Stimulated activated CD8-positive, alpha-beta memory T cell treated with anti-CD3 and anti-CD28 coated beads, Interleukin-7, amount 100 ng/mL, for 24 hours (primary cell): Measurements from ENCODE around the gene ABCC5.
"Not testable (repeated sequence)": the region's sequence is repeated elsewhere in the genome, so short reads cannot be mapped to it uniquely, and the experiment has no call there.

Source experiments
- DNase-seq: peaks from one replicate; pipeline ENCODE4 v3.0.0-alpha.2; 2020; ENCODE audit warnings: low read depth

Gene ABCC5

GRCh38 chr3:183892610-183893214, 125.0 kb downstream of the ABCC5 start:
- DNase-seq = no peak

DNA sequence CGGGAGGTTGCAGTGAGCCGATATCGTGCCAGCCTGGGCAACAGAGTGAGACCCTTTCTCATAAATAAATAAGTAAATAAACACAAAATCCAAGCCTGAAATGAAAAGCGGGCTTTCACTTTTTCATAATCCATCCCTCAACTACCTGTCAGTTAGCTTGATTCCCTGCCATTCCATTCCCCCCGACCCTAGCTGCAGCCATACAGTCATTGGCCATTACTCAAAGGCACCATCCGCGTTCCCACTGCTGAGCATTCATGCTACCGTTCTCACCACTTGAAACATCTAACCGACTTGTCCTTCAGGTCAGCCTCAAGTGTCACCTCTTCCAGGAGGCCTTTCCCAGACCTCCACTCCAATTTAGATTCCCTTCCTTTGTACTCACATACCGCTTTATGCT, 131.9 kb downstream of the ABCC5 start:
- DNase-seq = no peak

DNA sequence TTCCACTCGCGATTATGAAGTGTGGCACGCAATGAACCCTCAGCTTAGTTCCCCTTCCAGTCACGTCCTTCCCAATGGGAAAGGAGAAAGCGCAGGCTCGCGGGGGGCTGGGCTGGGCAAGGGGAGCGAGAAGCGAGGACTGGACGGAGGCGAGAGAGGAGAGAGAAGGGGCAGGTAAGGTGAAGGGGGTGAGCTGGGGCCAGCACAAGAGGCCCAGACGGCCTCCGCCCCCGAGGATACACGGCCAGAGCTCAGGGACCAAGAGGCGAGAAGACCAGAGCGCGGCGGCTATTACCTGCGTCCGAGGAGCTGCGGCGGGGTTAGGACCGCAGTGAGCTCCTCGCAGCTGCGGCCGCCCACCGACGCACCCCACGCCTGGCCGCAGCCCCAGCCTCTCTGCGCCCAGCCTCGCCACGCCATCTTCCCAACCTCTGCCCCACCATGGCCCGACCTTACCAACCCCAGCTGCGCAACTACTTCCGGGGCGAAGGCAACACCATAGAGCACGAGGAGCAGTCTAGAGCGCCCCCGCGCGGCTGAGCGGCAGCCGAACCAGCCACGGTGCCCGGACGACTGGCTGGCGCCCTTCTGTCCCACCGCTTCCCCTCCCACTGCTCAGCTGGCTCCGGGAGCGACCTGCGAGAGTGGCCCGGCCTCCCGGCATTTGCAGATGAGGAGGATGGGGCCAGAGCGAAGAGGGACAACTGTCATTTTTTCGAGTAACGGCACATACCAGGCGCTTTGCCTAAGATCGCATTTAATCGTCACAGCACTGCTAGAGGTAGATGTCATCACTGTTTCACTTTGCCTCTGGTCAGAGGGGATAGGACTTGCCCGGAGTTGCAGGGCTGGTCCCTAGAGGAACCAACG, 133.0 kb downstream of the ABCC5 start, which contains the start of gene PARL:
TSS of gene PARL (minus strand) at position 454 of the 870 bp plus-strand sequence. CDS start at position 420, 34 bp downstream.
- DNase-seq = peak; percentile 96

DNA sequence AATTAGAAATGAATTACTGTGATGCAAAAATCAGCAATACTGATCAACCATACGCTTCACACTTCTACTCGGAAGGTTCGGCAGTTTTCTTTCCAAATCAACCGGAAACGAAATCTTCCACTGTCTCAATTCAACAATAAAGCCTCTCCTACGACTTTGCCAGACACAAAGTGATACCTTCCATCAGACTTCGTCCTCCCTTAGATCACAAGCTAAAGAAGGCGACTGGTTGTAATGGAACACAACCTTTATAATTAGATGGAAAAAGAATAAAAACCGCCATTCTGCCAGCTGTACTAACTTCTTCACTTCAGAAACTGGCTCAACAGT, 133.6 kb downstream of the ABCC5 start:
- no peak for DNase-seq

DNA sequence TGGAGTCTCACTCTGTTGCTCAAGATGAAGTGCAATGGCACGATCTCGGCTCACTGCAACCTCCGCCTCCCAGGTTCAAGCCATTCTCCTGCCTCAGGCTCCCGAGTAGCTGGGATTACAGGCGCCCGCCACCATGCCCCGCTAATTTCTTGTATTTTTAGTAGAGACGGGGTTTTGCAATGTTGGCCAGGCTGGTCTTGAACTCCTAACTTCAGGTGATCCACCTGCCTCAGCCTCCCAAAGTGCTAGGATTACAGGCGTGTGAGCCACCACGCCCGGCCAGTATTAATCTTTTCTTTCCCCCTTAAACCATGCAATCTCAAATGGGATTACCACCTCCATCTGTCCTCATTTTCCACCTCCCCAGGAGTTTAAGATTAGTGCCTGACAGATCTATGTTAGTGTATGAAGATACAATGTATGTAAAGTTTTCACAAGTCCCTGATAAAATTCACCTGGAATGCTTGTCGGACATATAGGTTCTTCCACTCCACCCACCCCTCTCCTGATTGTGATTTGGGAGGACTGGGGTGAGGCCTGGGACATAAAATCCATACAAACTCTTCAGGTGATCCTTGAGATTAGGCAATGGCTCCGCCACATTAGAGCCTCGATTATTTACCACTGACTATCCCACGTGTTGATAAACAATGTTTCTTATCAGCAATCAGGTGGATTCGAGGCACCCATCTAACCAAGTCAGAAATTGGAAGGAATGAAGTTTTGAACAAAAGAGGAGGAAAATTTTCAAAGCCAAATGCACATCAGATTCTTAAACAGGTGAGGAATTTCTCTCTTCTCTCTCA, 134.2 kb downstream of the ABCC5 start:
- no peak for DNase-seq

DNA sequence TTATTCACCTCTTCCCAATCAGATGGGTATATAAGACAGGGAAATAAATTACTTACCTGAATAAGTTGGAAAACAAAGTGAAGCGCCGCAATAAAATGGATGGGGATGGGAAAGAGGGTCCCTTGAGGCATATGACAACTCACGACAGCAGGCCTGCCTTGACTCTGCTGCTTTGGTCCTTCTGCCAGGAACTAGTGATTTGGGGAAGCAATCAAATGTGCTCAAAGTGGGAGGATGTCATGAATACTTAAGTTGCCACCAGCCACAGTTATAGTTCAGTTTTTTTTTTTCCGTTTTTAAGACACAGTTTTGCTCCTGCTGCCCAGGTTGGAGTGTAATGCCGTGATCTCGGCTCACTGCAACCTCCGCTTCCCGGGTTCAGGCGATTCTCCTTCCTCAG, 137.6 kb downstream of the ABCC5 start:
- DNase-seq = no peak

GRCh38 chr3:183879243-183879642, 138.4 kb downstream of the ABCC5 start:
- no peak for DNase-seq

DNA sequence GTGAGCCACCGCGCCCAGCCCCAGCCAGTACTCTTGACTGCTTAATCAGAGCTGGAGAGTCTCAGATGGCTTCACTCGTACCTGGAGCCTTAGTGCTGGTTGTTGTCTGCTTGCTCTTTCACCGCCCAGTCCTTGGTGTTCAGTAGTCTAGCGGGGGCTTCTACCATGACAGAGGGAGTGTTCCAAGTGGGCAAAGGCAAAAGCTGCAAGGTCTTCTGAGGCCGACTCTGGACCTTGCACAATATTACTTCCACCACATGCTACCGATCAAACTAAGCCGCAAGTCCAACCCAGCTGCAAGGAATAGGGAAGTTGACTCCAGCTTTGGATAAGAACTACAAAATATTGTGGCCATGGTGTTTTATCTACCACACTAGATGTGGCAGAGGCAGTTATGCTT, 139.6 kb downstream of the ABCC5 start:
- no peak for DNase-seq

DNA sequence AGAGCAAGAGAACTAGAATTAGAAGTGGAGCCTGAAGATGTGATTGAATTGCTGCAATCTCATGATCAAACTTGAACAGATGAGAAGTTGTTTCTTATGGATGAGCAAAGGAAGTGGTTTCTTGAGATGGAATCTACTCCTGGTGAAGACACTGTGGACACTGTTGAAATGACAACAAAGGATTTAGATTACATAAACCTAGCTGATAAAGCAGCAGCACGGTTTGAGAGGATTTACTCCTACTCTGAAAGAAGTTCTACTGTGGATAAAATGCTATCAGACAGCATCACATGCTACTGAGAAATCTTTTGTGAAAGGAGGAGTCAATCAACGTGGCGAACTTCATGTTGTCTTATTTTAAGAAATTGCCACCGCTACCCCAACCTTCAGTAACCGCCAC, 140.5 kb downstream of the ABCC5 start:
- DNase-seq = not testable (repeated sequence)

DNA sequence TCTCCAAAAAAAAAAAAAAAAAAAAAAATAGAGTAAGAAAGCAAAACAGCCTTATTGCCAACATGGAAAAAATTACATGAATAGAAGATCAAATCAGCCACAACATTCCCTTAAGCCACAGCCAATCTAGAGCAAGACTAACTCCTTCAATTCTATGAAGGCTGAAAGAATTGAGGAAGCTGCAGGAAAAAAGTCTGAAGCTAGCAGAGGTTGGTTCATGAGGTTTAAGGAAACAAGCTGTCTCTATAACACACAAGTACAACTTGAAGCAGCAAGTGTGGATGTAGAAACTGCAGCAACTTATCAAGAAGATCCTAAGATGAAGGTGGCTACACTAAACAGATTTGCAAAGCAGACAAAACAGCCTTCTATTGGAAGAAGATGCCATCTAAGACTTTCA, 142.3 kb downstream of the ABCC5 start:
- no peak for DNase-seq

DNA sequence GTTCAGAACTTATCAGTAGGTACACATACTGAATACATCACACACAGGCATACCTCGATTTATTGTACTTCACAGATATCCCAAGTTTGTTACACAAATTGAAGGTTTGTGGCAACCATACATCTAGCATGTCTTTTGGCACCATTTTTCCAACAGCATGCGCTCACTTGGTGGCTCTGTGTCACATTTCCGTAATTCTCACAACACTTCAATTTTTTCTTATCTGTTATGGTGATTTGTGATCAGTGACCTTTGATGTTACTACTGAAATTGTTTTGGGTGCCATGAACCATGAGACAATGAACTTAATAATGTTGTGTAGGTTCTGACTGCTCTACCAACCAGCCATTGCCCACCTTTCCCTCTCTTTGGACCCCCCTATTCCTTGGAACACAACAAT, 143.8 kb downstream of the ABCC5 start:
- no peak for DNase-seq

DNA sequence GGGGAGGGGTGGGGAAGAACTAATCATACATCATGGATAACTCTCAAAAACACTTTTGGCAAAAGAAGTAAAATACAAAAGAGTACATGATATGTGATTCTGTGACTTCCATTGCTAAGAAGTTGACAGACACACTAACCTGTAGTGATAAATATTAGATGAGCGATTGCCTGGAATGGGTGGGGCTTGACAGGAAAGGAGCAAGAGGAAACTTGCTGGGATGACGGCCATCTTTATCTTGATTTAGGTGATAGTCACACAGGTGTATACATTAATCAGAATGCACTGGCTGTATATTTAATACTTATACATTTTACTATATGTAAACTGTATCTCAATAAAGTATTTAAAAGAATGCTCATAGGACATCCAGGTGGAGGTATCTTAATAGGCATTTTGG, 146.1 kb downstream of the ABCC5 start:
- no peak for DNase-seq

DNA sequence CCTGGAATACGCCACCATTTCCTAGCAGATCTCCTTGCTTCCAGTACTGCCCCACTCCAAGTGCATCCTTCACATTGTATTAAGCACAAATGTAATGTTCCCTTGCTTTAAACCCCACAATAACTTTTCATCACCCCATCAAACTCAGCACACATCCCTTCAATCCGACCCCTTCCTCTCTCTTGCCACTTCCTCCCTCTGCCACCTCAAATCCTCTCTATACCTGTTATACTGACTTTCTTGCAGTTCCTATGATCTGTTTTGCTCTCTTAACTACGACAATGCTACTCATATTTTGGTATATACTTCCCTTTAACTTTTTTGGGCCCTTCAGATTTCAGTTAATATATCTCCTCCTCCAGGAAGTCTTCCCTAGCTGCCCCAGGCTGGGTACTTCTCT, 147.1 kb downstream of the ABCC5 start:
- DNase-seq = no peak
